HG02678 (cell line): ENCODE results near the gene NEUROD2.

ENCODE experiments used
- ATAC-seq: cut with Tn5 transposase; IDR thresholded peaks from one replicate; pipeline ENCODE4 v1.9.1; 2021; ENCODE audit warnings: mild to moderate bottlenecking, moderate library complexity; ENCODE audit not compliant: unreplicated experiment

NEUROD2 gene

GRCh38 chr17:39581759-39582085, 26.0 kb downstream of the NEUROD2 start:
- no peak for ATAC-seq

DNA sequence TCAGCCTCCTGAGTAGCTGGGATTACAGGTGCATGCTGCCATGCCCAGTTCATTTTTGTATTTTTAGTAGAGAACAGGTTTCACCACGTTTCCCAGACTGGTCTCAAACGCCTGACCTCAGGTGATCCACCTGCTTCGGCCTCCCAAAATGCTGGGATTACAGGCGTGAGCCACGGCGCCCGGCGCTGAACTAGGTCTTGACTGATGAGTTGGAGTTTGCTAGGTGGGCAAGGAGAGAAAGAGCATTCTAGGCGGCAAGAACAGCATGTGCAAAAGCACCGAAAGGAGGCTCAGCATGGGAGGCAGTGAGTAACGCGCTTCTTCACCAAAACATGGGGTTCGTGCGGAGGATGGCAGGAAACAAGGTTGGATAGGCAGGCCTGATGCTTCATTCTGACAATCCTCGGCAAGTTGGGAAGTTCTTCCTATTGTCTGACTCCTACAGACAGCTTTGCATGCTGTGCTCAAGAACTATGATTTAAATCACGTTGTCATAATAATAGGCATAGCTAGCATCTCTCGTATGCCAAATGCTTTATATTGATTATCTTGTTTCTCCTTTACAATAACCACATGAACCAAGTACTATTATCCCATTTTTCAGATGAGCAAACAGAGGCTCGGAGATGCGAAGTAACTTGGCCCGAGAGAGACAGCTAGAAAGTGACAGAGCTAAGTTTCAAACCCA, 26.5 kb downstream of the NEUROD2 start:
- no peak for ATAC-seq

DNA sequence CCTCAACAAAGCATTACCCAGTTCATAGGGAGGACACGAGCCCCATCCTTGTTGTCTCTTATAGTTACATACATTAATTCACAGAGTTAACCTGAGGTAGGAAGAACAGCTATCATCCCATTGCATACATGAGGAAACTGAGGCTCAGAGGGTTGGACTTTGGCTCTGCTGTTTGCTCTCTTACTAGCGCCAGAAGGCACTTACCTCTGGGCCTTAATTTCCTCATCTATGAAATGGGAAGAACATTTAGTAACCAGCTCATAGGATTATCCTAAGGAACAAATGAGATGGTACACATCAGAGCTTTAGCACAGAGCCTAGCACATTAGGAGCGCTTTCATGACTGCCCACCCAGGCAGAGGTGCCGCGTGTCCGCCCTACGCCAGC, 27.6 kb downstream of the NEUROD2 start:
- ATAC-seq, result no peak

DNA sequence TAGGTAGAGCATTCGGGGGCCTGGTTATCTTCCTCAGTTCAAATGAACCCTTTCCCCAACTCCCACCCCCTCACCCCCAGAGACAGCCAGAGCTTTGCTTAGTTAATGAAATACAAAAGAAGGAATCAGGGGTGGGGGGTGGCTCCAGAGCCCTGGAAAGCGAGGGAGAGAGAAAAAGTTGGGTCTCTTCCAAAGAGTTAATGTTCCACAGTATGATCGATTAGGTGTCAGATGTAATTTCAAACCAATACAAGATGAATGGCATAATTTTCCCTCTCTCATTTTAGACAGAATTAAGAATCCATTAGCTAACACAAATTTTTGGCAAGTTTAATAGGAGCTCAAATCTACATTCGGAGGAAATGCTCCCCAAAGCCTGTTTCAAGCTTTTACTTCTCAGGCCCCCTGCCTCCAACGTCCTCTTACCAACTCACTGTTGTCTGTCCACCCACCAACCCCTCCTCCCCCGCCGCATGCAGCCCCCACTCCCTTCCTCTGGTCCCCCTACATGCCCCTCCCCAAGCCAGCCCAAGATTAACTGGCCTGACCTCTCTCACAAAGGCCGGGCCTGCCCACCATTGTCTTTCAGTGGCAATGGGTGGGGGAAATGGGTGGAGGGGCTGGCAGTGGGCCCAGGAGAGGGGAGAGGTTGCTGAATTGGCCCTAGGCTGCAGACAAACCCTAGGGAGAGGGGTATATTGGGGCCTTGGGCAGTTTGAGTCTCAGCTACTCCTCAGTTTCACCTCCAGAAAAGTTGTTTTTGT, 28.2 kb downstream of the NEUROD2 start:
- ATAC-seq, result no peak

DNA sequence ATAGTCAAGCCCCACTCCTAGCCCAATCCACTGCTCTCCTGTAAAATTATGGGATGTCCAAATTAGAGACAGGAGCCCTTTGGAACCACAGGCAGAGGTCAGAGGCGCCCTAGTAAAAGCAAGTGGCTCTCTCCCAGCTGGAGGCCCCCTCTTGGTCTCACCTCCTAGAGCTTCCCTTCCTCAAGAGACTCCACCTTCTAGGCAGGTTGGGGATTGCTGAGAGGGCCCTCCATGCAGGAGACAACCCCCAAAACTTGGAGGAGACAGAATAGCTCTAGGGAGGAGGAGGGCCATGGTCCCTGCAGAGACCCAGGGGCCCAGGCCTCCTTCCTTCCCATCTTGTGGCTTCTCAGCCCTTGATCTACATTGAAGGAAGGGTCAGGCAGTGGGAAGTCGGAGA, 29.4 kb downstream of the NEUROD2 start:
- ATAC-seq, result no peak

DNA sequence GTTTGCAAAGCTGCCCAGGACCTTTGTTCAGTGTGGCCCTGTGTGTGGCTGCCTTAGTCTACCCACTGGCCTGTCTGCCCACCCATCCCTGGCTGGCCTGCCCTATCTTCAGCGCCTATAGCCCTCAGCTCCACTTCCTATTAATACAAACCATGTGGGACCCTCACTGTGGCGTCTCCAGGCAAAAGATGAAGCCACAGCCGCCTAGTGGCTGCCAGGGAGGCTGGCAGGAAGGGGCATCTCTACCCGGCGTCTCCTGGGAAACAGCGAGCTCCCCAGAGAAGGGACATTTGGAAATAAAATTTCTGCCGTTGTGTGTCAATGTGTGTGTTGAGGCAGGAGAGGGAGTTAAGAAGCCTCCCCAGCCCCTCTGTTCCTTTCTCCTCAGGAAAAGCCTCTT, 31.5 kb downstream of the NEUROD2 start:
- ATAC-seq, result no peak

GRCh38 chr17:39573447-39574298, 34.0 kb downstream of the NEUROD2 start:
- ATAC-seq, result no peak

GRCh38 chr17:39572121-39572520, 35.6 kb downstream of the NEUROD2 start:
- ATAC-seq, result no peak

- no peak for ATAC-seq
Measured at GRCh38 chr17:39569126-39569525, 38.6 kb downstream of the NEUROD2 start.

DNA sequence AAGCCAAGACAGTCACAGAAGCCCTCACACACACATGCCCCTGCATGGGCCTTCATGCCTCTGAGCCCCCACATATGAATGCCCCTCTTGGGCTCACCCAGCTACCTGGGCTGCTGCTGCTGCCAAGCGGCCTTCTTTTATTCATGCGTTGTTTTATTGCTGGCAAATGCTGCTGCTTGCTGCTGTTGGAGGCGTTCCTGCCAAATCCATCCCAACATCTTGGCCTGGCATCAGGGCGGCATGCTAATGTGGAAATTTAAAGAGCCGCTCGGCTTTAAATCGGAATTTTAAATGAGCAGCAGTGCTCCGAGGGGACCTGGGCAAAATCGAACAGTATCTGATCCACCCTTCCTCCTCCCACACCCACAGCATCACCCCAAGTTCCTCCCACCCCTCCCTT, 39.0 kb downstream of the NEUROD2 start:
- ATAC-seq, result no peak

- no peak for ATAC-seq
Measured at GRCh38 chr17:39566094-39566850, 41.4 kb downstream of the NEUROD2 start.

GRCh38 chr17:39564211-39564848, 43.4 kb downstream of the NEUROD2 start:
- no peak for ATAC-seq

GRCh38 chr17:39563476-39563875, 44.2 kb downstream of the NEUROD2 start:
- no peak for ATAC-seq

DNA sequence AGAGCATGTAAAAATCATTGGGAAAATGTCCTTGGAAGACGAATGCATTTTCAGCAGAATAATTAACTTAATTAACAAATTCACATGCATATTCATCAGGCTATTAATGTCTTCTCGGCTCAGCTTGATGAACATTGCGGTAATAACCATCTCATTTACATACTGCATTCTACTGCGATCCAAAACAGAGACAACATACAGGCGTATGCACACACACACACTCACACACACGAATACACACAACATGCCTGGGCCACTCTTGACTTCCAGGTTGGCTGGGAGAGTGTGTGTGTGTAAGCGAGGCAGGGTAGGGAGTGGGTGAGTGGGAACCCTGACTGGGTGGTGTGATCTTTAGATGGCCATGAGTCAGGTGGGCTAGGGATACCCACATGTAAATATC, 44.7 kb downstream of the NEUROD2 start:
- no peak for ATAC-seq

GRCh38 chr17:39562395-39562794, 45.3 kb downstream of the NEUROD2 start:
- no peak for ATAC-seq

- no peak for ATAC-seq
Measured at GRCh38 chr17:39556423-39556822, 51.3 kb downstream of the NEUROD2 start.

DNA sequence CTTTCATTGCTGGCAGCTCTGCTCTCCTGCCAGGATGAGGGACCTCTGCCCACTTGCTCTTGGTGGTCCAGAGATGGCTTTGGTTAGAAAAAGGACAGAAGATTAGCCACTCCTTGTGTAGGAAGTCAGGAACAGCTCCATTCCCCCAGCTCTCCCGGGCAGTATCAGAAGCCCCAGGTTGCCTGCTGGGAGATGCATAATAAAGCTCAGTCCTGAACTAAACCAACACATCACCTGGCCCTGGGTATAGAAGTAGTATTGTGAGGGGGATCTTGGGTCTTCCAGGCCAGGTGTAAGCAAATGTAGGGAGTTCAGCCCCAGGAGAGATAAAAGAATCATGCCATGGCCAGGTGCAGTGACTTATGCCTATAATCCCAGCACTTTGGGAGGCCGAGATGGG, 52.4 kb downstream of the NEUROD2 start:
- no peak for ATAC-seq
